ENCODE data around the gene GNGT2.

The GNGT2 gene

DNA sequence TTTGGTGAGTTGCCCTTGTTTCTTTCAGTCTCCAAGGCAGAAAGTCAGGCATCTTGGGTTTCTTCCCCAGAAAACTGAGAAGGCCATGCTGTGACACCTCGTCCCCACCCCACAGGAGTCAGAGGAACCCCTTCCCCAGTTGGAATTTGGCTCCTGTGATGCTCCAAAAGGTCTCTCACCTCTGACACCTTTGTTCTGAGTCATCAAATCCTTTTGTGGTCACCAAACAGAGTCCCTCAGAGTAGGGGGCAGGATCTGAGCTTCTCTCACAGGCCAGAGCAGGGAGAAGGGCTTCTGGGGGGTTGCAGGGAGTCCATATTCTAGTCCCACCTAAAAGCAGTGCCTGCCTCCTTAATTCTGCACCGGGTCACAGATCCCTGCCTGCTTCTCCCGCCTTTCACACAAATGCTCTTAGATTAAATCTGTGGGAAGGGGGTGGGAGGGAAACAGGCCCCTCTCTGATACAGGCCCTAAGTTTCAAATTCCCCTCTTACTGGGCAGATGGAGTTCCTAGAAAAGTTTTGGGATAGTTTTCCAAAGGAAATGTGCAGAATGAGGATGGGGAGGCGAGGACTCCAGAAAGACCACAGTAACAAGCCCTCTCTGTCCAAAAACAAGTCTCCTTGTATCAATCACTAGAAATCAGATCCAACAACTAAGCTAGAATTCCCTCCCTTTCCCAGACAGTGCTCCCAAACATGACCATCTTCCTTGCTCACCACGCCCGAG lies 18.9 kb upstream of the GNGT2 start:
- no peak for DNase-seq (ENCODE audit: low read depth)

DNA sequence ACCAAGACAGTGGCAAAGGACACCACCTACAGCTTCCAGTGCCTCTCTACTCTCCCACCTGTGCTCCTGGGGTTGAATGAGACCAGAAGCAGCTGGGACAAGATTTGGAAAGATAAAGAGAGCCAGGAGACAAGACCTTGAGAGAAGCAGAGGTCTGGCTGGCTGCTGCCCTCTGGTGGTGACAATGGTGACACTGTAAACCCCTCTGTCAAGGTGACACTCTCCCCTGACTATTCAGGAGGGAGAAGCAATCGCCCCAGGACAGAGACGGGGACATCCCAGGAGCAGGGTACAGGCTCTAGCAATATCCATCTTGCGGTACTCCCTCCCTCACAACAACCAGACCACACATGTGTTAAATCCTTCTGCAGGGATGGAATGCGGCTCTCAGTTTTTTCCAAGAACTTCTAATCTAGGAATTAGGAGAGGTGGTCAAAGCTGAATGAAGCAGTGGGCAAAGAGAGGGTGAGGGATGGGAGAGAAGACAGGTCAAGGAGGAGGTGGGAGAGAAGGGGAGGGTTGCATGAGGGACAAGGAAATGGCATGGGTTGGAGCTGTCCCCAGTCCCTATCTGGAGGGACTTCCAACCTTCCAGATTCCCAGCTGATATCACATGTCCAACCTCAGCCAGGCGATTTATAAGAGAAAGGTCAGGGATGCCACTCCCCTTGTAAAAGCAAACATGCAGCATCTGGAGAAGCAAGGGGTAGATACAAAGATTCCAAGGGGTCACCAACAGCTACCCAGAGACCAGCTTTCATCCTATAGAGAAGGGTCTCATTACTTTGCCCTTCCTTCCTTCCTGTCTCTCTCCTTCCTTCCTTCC lies 17.3 kb upstream of the GNGT2 start:
- peak; percentile 71 for DNase-seq (ENCODE audit: low read depth)

DNA sequence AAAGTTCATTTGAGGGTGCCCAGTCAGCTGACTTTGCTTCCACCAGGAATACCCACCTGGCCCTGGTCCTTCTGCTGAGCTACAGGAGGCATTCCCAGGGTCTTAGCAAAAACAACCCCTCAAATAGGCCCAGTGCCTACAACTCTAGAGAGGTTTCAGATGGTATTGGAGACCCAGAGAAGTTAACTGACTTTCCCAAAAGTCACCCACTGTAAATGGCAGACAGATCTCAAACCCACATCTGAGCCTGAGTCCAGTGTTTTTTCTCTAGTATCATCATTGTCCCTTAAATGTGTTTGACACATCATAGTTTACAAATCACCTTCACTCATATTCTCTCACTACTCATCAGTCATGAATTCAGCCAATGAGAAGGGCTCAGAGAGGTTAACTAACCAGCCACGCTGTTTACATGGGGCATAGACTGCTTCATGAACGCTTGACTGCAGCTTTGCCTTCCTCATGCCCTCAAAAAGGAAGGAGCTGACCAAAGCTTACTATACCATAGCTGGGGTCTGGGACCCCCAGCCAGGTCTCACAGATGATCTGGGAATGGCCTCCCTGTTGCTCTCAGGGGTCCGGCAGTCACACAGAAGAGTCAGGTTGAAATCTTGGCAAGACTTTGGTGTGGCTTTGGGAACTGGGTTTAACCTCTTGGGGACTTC lies 16.5 kb upstream of the GNGT2 start:
- DNase-seq (ENCODE audit: low read depth) = no peak

DNA sequence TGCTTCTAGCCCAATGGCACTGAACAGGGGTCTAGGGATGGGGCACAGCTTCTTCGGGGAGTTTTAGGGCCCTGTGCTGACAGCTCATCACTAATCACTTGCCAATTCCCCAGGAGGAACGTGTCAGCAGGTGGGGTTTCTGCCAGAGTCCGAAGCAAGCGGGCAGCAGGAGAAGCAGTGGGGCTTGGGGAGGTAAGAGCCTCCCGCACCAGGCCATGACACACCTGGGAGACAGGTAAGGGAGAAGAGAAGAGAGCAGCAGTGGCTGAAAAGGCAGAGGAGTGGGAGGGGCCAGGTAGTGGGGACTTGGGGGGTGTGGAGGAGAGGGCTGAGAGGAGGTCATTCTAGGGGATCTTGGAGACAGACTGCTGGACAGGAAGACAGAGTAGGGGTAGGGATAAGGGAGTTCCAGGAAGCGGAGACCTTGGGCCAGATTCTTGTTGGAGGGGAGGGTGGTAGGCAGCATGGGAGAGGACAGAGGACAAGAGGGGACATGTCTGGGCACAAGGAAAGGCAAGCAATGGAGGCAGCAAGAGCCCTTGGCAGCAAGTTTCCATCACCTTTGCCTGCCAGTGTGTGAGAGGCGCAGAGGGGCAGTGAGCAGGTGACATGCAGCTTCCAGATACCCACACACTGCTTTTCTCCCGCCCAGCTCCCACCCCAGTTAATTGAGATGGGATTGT lies 15.3 kb upstream of the GNGT2 start:
- DNase-seq (ENCODE audit: low read depth) = no peak

DNA sequence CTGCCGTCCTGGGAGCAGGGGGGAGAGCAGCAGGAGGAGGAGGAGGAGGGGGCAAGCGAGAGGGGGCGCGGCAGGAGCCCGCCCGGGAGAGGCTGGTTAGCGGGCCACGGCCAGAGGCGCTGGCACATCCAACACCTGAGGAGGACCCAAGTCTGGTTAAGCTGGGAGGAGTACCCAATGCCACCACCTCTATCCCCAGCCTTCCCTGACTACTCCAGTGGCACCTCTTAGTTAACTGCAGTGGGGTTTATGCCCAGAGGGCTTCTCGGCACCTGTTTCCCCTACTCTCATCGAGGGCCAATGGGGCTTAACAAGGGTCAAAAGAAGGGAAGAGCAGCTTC lies 14.6 kb upstream of the GNGT2 start:
- DNase-seq (ENCODE audit: low read depth) = no peak

DNA sequence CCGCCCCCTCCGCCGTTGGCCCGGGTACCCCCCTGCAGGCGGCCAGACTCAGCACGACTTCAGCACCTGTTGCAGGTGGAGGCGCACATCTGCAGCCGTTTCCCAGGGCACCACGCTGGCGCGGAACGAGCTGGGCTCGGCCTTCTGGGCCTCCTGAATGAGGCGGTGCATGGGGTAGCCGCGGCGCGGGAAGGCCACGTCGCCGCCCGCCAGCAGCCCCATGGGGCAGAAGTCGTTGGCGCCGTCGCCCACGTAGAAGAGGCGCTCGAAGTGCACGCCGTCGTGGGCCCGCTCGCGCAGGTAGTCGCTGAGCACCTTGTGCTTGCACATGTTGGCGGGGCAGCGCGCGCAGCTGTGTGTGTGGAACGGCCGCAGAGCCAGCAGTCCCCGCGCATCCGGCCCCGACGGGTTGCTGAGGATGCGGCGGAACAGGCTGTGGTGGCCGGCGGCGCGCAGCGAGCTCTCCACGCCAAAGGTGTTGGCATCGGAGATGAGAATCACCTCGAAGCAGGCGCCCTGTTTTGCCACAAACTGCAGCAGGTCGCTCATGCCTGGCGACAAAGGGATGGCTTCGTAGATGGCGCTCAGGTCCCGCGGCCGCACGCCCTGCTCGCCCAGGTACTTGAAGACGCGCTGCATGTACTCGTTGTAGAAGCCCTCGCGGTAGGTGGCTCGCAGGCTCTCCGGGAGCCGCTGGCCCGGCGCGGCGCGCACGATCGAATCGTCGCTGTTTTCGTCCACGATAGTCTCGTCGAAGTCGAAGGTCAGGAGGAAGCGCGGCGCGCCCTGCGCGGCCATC lies 14.0 kb upstream of the GNGT2 start:
- no peak for DNase-seq (ENCODE audit: low read depth)

DNA sequence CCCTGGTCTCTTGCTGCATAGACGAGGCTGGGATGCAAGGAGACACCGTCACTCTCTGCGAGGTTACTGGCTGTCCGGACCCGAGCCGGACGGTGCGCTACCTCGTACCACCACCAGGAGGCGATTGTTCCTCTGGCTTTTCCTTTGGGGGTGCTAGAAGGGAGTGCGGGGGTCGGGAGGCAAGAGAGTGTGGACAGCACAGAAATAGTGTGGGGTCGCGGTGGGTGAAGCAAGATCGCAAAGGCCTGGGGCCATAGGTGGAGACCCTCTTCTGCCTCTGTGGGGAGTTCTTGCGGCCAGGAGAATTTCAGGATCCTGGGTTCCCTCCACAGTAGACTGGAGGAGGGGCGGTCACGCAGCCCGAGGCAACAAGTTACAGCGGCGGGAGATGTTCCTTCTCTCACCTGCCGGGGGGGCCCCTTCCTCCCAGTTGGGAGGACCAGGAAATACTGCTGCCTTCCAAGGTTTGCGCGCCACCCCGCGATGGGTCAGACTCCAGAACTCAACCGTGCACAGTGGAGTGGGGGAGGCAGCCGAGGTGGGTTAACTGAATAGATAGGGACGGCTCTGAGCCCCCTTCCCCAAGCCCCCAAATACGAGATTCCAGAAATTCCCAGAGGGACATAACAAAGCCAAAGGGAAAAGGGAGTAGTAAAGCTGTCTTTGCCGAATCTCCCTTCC lies 13.3 kb upstream of the GNGT2 start:
- peak; percentile 45 for DNase-seq (ENCODE audit: low read depth)

DNA sequence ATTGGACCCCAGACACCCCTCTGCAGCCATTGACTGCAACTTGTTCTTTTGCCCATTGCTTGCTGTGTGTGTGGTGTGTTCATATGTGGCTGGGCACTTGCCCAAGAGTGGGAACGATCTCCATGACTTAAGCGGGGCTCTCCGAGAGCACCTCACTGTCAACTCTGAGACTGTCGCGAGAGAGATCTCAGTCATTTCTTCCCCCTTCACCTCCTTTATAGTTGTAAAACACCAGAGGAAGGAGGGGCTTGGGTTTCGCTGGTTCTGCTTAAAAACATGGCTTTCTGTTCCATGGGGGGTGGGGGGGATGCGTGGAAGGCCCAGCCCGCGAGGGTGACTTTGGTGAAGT lies 12.8 kb upstream of the GNGT2 start:
- DNase-seq (ENCODE audit: low read depth) = no peak

DNA sequence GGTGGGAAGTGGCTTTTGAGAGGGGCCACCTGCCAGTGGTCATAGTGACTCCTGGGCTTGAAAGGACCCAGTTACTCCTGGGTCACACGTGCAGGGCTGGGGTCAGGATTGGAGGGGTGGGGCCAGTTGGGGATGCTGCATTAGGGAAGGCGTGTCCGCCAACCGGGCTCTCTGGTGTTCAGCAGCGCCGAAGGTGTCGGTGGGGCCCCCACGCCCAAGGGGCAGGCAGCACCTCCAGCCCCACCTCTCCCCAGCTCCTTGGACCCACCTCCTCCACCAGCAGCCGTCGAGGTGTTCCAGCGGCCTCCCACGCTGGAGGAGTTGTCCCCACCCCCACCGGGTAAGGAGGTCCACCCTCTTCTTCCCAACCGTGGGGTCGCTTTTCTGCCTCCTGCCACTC lies 9.6 kb upstream of the GNGT2 start:
- no peak for DNase-seq (ENCODE audit: low read depth)

DNA sequence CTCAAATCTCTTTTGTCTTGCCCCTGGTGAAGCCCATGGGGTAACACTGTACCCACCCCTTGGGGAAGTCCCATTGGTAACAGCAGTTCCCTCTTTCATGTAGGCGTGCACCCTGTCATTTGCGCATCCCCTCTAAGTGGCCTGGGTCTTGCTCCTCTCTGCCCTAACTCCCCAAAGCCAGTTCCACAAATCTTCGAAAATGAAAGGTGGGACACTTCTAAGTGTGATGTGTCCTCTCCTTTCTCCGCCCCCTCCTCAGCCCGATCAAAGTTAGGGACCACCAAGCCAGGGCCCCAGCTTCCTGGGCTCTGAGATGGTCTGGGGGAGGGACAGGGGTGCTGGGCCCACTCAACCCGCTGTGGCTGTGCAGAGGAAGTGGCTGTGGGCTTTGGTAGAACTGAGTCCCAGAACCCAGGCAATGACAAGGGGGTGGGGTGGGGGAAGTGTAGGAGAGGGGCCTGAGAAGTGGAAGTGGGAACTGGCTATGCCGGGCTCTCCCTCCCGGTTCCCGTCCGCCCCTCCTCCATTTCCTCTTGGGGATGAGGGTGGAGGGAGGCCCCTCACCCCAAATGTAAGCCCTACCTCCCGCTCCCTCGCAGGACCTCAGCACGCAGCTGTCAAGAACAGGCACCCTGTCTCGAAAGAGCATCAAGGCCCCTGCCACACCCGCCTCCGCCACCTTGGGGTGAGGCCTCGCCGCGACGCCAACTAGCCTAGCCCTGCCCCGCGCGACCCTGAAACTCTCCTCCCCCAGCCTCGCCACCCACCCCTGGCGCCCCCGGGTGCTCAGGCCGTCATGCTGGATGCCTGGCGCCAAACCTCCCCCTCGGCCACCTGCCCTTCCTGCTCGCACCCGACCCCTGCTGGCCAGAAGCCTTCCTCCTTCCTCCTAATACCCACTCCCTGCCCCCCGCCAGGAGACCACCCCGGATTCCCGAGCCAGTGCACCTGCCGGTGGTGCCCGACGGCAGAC lies 8.9 kb upstream of the GNGT2 start:
- no peak for DNase-seq (ENCODE audit: low read depth)

DNA sequence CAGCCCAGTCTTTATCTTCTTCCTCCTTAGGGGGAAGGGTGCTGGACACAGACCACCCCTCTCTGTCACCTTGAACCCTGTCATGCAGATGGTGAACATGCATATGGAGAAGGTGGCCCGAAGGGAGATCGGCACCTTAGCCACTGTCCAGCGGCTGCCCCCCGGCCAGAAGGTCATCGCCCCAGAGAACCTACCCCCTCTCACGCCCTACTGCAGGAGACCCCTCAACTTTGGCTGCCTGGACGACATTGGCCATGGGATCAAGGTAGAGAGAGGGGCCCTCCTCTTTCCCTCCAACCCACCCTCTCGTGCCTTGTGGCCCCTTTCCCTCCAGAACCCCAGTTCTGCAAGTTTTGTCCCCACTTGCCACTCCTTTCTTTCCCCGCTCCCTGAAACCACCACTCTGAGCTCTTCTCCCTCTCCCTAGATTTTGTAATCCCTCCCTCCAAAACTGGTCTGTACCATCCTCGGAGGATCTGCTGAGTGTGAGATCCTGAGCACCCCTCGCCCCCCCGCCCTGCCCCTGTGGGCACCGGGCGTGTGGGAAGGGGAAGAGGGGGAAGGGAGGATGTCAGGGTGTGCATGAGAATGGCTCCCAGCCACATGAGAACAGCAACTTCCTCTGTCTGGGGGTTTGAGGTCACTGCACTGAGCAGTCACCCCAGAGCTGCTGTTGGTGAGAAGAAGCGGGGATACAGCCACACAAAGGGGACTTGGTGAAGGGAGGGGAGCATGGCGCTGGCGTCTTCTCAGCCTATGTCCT lies 7.5 kb upstream of the GNGT2 start:
- peak; percentile 46 for DNase-seq (ENCODE audit: low read depth)

DNA sequence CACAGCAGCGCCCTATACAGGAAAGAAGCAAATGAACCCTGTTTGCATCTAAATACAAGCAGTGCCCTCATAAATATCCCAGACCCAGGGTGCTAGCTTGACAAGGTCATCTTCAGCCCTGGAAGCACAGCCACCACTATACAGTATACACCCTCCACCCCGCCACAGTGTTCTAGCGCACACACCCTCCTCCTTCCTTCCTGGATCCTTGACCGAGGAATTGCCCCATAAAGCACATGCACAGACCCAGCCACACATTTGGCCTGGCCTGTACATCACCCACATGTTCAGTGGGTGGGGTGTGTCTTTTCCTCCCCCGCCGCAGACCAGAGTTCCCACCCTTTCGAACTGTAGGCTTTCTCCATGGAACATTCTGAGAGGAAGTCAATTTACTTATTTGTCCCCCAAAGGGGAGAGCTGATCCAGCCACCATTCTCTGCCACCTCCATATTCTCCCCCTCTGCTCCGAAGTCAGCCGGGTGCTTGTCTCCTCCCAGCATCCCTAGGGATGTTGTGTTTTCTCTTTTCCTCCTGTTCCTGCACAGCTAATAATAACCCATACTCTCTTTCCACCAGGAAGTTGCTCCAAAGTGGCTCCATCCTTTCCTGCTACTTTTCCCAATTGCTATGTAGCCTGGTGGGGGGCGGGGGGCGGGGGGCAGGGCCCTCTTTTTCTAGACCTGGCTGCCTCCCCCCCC lies 6.7 kb upstream of the GNGT2 start:
- DNase-seq (ENCODE audit: low read depth) = no peak

DNA sequence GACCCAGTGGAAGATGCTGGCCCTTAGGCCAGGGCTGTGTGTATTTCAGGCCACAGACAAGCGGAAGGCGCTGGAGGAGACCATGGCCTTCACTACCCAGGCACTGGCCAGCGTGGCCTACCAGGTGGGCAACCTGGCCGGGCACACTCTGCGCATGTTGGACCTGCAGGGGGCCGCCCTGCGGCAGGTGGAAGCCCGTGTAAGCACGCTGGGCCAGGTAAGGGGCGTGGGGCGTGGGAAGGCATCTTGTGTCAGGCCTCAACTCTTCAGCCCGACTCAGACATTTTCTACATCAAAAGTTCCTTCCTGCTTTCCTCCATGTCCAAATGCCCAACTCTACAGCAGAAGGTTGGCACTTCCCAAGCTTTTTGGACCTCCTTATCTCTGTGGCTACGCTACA lies 6.1 kb upstream of the GNGT2 start:
- no peak for DNase-seq (ENCODE audit: low read depth)

DNA sequence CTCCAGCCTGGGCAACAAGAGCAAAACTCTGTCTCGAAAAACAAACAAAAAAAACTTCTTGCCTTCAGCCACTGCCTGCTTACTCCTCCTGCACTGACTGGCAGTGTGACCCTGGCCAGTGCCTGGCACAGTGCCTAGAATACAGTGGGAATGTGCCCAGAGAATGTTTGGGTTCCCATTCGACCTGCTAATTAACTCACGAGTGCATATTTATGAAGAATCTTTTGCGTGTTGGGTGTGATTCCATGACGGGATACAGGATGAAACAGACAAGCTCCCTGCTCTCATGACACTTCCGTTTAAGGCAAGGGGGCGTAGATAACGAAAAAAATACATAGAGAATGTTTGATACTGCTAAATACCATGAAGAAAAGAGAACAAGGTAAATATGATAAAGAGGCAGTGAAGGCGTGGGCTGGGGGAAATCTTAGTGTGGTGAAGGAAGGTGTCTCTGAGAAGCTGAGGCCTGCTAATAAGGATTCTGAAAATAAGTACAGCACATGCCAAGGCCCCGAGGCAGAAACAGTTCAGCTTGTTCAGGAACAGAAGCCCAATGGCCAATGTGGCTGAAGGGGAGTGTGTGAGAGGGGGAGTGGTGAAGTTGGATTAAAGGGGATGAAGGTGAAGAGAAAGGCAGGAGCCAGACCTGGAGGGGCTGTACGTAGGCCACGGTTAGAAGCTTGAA lies 4.4 kb upstream of the GNGT2 start:
- no peak for DNase-seq (ENCODE audit: low read depth)

DNA sequence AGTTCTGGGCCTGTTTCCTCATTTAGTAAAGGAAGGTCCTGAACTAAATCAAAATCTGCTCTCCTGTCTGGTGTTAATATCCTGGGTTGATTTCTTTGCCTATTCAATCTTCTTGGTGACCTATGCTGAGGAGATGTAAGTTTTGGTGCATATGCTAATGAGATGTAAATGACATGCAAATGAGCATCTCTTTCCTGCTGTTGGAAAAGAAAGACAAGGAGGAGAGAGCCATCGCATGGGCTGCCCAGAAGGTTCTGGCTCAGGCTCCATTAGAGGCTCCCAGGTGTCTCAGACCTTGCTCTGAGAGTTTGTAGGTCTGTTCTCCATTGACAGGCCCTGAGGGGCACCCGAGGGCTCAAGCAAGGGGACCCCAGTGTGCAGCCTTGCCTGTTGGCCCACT lies 3.5 kb upstream of the GNGT2 start:
- no peak for DNase-seq (ENCODE audit: low read depth)

DNA sequence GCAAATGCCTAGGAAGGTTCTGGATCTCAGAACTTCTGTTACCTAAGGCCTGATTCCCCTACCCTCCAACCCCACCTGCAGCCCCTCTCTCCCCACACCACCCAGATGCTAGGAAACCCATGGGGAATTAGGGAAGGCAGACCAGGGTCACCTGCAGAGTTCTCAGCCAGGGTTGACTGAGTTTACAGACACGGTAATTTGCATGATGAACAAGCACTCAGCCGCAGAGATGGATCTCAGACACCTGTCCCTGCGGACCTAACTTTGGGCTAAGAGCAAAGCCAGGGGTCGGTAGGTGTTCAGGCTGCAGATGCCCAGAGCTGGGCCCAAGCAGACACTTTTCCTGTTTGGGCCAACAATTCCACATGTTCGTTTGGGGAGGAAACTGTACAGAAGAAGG lies 3.0 kb upstream of the GNGT2 start:
- no peak for DNase-seq (ENCODE audit: low read depth)

DNA sequence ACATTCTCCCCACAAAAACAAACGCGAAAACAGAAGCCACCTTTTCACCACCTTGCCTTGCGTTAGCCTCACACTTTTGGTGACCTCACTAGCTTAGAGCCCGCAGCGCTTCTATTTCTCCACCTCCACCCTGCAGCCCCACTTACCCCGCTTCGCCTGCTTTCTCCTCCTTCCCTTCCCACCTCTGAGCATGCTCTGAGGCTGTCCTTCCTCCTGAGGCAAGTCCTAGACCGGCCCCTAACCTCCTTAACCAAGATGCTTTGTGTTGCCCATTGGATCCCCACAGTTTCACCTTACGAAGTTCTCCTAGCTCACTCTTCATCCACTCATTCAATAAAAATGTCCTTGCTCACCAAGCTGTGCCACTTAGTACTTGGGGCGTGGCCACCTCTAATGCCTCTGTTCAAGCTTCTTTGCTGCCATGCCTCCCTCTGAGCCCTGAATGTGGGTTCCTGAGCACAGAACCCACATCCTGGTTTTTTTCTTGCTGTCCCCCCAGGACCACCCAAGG lies 1.3 kb downstream of the GNGT2 start:
- DNase-seq (ENCODE audit: low read depth) = no peak

DNA sequence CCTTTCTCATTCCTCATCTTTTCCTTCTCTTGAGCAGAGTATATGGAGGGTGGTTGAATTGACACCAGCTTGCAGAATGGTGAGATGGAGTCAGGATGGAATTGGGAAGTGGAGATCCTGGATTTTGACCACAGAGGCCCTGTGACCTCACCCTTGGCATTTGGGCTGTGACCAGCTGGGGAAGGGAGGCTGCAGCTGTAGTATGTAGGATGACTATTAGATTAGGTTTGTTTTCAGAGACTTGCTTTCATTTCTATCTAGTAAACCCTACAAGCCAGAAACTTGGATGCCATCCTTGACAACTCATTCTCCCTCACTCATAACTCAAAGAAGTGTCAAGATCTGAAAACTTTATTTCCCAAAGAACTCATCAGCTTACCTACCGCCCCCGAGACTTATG lies 5.9 kb downstream of the GNGT2 start:
- DNase-seq (ENCODE audit: low read depth) = no peak
